ENCODE measurements around the gene FHOD3.

DNA sequence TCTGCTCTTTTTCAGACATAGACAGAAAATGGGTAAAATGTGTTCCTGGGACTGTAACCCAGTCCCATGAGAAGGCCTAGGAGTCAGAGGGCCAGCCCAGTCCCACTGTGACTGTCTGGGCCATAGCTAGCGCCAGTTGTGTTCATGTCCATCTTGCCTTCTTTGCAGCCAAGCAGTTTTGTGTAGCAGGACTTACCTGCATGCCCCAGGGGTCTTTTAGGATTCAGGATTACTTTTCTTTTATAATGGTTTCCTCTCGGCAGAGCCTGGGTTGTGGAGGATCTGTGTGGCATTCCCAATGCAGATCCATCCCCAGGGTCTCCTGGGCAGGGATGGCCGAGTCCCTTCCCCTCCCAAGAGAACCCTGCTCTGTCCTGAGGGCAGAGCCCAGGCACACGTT, 90.8 kb downstream of the FHOD3 start:
- TF ChIP-seq, protein P1, sequence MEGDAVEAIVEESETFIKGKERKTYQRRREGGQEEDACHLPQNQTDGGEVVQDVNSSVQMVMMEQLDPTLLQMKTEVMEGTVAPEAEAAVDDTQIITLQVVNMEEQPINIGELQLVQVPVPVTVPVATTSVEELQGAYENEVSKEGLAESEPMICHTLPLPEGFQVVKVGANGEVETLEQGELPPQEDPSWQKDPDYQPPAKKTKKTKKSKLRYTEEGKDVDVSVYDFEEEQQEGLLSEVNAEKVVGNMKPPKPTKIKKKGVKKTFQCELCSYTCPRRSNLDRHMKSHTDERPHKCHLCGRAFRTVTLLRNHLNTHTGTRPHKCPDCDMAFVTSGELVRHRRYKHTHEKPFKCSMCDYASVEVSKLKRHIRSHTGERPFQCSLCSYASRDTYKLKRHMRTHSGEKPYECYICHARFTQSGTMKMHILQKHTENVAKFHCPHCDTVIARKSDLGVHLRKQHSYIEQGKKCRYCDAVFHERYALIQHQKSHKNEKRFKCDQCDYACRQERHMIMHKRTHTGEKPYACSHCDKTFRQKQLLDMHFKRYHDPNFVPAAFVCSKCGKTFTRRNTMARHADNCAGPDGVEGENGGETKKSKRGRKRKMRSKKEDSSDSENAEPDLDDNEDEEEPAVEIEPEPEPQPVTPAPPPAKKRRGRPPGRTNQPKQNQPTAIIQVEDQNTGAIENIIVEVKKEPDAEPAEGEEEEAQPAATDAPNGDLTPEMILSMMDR (IDR thresholded peaks at IDR 0.05) = no peak
- no peak for TF ChIP-seq EZH2 (IDR thresholded peaks at IDR 0.05; ENCODE audit: borderline replicate concordance, insufficient read depth, low read depth, low read length, poor library complexity, severe bottlenecking)

Data from B cell (primary cell).